Measurements from ENCODE around the gene ALG14.
"Not testable (repeated sequence)": the region's sequence is repeated elsewhere in the genome, so short reads cannot be mapped to it uniquely, and the experiment has no call there.

Gene ALG14

DNA sequence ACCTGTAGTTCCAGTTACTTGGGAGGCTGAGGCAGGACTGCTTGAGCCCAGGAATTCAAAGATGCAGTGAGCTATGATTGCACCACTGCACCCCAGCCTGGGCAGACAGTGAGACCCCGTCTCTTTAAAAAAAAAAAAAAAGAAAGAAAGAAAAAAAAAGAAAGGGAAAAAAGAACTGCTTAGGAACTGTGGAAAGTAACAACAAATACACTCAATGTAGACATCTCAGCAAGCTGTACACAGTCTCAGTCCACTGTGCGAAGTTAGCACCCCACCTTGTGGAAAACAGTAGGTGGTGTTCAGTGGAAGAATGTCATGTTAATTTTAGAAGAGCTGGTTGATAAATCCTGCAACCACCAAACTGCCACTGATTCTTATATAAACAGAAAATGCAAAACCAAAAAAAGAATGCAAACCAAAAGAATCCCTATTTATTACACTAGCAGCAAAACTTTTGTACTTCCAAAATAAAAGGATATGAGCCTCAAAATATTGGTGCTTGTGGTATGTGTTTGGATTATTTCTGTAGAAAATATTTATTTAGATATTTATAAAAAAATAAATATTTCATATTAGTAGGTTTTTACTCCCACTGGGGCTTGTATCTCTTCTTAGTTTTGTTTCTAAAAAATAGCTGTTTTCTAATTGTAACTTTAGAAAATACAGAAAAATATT, 31.1 kb downstream of the ALG14 start:
- DNase-seq (ENCODE audit: low spot score), result peak; percentile 78

DNA sequence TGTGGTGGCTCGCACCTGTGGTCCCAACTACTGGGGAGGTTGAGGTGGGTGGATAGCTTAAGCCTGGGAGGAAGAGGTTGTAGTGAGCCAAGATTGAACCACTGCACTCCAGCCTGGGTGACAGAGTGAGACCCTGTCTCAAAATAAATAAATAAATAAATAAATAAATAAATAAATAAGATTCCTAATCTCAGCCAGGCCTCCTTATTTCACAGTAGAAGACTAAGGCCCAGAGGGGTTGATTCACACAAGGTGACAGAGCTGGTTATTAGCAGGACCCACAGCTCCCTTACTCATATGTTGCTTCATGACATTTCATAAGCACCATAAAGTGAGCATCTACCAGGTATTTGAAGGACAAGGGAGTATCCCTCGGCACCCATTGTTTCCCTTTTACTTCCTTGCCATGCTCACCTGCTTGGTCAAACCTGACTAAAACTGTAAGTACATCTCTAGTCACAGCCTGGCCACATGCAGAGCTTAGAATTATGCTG, 32.7 kb downstream of the ALG14 start:
- DNase-seq (ENCODE audit: low spot score), result no peak

DNA sequence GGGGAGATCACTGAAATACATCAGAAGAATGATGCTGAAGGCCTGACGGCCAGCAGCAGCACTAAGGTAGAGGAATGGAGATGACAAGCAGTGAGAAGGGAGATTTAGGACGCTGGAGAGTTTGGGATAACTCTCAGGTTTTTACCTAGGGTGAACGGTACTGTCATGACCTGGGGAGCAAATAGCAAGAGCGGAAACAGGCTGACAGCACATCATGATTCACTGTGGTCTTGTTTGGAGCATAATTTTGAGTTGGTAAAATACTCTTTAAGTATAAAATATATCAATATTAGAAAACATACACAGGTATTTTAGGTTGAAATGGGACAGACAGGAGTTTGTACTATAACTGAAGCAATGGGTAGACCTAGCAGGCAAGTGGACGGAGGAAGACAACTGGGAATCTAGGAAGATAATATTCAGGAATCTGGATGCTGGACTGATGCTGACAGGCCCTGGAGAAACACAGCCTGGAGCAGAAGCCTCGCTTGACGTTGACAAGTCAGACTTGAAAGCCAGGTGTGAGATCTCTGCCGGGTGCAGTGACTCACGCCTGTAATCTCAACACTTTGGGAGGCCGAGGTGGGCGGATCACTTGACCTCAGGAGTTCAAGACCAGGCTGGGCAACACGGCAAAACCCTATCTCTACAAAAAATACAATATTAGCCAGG, 33.3 kb downstream of the ALG14 start:
- no peak for DNase-seq (ENCODE audit: low spot score)

GRCh38 chr1:95035536-95035935, 37.2 kb downstream of the ALG14 start:
- DNase-seq (ENCODE audit: low spot score), result no peak

GRCh38 chr1:95034506-95034905, 38.2 kb downstream of the ALG14 start:
- DNase-seq (ENCODE audit: low spot score), result no peak

DNA sequence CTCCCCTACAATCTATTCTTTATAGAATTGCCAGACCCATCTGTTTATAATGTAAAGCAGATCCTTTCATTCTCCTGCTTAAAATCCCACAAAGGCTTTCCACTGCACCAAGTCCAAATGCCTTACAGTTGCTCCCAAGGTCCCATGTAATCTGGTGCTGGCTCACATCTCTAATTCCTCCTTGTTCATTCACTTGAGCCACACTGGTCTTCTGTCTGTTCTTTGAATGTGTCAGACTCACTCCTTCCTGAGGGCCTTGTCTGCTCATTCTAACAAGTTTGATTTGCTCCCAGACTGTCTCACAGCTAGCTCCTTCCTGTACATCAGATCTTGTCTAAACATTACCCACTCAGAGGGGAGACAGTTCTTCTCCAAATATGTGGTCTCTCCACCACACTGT, 38.9 kb downstream of the ALG14 start:
- DNase-seq (ENCODE audit: low spot score), result no peak

DNA sequence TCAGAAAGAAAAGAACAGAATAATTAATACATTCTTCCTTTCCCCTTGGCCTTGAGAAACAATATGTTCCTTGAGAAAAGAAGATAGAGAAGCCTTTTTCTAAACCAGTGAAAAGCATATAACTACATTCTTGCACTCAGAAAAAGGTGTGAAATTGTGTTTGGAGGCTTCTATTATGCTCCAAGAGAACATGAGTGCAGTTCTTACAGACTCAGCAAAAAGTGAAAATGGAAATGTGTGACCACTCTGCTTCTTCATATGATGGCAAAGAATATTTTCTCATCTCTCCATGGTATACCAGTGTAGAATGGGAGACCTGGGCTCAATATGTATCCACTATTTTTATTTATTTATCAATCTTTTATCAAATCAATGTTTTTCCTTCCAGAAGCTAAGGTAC, 43.2 kb downstream of the ALG14 start:
- no peak for DNase-seq (ENCODE audit: low spot score)

GRCh38 chr1:95028954-95029353, 43.8 kb downstream of the ALG14 start:
- DNase-seq (ENCODE audit: low spot score), result peak; percentile 54

DNA sequence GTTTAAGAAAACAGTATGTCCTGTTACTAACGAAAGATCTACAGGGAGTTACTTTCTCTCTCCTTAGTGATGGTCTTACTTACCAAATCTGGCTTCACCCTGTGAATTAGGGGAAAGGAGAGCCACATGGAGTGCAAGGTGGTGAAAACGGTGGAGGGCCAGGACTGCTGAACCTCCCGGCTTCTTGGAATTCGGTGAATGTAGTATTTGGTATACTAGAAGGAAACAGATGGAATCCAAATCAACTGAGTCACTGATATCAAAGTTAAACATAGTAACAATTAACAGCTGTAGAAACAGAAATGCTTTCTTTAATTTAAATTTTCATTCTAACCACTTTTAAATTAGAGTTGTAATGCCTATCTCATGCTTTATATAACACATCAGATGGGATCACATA, 45.7 kb downstream of the ALG14 start:
- DNase-seq (ENCODE audit: low spot score), result no peak

DNA sequence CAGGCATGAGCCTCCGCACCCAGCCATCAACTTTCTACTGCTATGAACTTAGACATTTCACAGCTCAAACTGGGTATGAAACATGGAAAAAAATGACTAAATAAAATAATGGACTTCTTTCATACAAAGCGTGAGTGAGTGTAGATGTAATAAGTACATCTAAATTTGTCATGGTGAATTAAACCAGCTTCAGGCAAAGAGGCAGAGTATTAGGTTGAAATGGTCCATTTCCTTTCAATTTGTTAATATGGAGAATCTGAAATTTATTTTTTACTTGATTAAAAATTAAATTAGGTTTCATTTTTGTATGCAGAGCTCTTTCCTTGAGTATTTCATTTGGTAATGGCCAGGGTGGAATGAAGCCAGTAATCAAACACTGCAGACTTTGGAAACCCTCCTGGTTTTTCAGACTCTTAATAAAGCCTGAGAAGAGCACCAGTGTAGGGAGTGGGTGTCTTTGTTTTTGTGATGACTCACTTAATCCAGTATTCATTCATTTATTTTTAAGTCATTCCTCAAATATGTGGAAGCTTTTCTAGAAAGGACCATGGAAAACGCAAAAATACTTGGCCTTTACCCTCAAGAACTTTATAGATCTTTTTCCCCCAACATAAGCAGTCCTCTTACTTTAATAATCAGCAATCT, 49.2 kb downstream of the ALG14 start:
- DNase-seq (ENCODE audit: low spot score), result peak; percentile 11

- DNase-seq (ENCODE audit: low spot score), result no peak
Measured at GRCh38 chr1:95022644-95022926, 50.2 kb downstream of the ALG14 start.

GRCh38 chr1:95021805-95022643, 50.7 kb downstream of the ALG14 start:
- no peak for DNase-seq (ENCODE audit: low spot score)

- no peak for DNase-seq (ENCODE audit: low spot score)
Measured at GRCh38 chr1:95021119-95021518, 51.6 kb downstream of the ALG14 start.

GRCh38 chr1:95019466-95019865, 53.3 kb downstream of the ALG14 start:
- not testable (repeated sequence) for DNase-seq (ENCODE audit: low spot score)

- no peak for DNase-seq (ENCODE audit: low spot score)
Measured at GRCh38 chr1:95018602-95019369, 54.0 kb downstream of the ALG14 start.

DNA sequence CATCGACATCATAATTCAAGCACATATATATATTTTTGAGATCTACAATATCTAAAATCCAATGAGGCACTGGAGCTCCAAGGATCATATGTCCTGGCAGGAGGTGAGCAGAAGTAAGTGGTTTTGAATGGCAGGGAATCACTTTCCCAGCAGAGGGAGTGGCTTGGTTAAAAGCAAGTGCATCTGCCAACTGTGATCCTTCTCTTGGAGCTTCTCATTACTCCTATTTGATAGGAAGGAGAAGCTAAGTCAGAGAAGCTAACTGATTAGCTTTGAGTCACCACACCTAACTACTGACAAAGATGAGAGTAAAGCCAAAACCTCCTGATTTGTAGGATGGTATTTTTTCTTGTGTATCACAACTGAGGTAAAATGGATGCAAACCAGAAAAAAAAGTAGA, 55.0 kb downstream of the ALG14 start:
- no peak for DNase-seq (ENCODE audit: low spot score)

GRCh38 chr1:95015076-95015475, 57.7 kb downstream of the ALG14 start:
- no peak for DNase-seq (ENCODE audit: low spot score)

DNA sequence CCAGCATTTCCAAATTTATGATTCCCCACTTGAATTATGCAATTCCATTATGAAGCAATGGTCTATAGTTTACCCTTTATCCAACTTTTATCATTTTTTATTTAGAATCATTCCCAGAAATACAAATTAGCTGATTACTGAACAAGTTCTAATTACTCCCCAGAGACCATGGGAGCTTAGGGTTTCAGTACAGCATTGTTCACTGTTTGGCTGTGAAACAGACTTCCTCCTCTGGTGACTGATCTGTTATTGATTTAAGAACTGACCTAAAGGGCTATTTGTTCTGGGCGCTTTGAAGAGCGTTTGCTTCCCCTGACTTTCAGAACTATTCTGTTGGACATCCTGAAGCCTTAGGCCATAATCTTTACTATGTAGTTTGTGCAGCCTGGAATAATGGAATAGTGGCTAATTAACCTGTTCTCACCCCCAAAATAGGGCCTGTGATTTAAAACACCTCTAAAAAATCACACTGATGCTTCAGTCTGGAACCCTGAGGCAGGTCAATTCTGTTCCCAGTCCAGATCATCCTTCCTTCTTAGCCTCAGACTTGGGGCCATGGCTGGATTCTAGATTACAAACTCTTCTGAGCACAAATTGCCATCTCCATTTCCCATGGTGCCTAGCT, 58.7 kb downstream of the ALG14 start:
- no peak for DNase-seq (ENCODE audit: low spot score)

DNA sequence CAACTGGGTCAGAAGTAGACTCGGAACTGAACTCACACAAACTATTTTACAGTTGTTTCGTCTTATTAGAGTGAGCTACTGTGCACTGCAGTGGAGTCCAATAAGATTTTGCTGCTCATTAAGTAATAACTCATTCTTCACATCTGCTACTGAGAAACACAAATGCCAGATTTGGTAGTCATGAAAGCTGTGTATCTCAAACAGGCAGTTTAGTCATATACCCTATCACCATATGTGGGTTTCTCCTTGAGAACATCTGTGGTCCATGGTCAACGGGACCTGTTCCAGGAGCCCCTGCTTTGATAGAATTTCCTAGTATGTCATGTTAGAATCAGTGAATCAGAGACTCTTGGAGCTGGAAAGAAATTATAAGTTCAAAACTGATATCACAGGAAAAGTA, 60.4 kb downstream of the ALG14 start:
- peak; percentile 10 for DNase-seq (ENCODE audit: low spot score)

- no peak for DNase-seq (ENCODE audit: low spot score)
Measured at GRCh38 chr1:95010158-95010557, 62.6 kb downstream of the ALG14 start.

GRCh38 chr1:95007687-95008086, 65.1 kb downstream of the ALG14 start:
- DNase-seq (ENCODE audit: low spot score), result no peak
